Spleen (tissue), 7 donors: ENCODE results near the gene FES.

Source experiments
- POLR2A ChIP-seq, 3 donors: fragments of 450-650 bp; IDR thresholded peaks; one replicate each; pipeline ENCODE4 v1.5.1; 2017; ENCODE audit warnings: antibody characterized with exemption in 3 of 3, mild to moderate bottlenecking in 1 of 3
- POLR2AphosphoS5 ChIP-seq, 3 donors: sonication (generic); formaldehyde crosslinking; IDR thresholded peaks; one replicate each; pipeline ENCODE4 v1.5.1; 2017; ENCODE audit warnings: antibody characterized with exemption in 3 of 3
- TF ChIP-seq, protein P1 (sequence below), 11 experiments: fragments of 200-600 bp in 7 of 11; fragments of 450-650 bp in 4 of 11; sonication (generic) in 4 of 11; IDR thresholded peaks in 8 of 11; conservative IDR thresholded peaks in 3 of 11; 1 replicate in 7 of 11; 2 replicates in 4 of 11; pipeline versions ENCODE4 v1.4.0 to v1.8.0; 2016 to 2021; ENCODE audit warnings: antibody characterized with exemption in 11 of 11, inconsistent platforms in 4 of 11, mild to moderate bottlenecking in 1 of 11
- donor health status: DM: no; HTN: no; CAD: no; lungs with moderate emphysema.
- donor health status: DM: no; HTN: no; CAD: no.
- donor health status: DM: no; HTN: no; CAD: no.

DNA sequence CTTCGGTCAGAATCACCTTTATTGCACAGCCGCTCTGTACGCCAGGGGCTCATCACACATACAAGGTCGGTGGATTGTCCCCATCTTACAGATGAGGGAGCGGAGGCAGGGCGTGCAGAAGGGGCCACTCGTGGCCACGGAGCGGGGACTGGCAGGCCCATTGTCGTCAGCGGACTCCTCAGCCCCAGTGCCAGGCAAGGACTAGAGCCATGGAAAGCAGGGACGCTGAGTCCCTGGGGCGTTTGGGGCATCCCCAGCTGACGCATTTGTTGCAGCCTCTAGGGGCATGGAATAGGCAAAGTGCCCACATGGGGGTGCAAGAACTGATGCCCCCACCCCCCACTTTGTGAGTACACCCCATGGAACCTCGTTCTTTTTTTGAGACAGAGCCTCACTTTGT, 45.8 kb upstream of the FES start:
- TF ChIP-seq, protein P1, sequence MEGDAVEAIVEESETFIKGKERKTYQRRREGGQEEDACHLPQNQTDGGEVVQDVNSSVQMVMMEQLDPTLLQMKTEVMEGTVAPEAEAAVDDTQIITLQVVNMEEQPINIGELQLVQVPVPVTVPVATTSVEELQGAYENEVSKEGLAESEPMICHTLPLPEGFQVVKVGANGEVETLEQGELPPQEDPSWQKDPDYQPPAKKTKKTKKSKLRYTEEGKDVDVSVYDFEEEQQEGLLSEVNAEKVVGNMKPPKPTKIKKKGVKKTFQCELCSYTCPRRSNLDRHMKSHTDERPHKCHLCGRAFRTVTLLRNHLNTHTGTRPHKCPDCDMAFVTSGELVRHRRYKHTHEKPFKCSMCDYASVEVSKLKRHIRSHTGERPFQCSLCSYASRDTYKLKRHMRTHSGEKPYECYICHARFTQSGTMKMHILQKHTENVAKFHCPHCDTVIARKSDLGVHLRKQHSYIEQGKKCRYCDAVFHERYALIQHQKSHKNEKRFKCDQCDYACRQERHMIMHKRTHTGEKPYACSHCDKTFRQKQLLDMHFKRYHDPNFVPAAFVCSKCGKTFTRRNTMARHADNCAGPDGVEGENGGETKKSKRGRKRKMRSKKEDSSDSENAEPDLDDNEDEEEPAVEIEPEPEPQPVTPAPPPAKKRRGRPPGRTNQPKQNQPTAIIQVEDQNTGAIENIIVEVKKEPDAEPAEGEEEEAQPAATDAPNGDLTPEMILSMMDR (IDR thresholded peaks at IDR 0.05 in 8 of 11, conservative IDR thresholded peaks at IDR 0.05 in 3 of 11), result no peak
- no peak for TF ChIP-seq POLR2AphosphoS5 (IDR thresholded peaks at IDR 0.05)
- no peak for TF ChIP-seq POLR2A (IDR thresholded peaks at IDR 0.05)
